Gastrocnemius medialis (tissue), 4 donors: Measurements from ENCODE around the gene GIPC3.

Experiments used
- CTCF ChIP-seq, 5 experiments: fragments of 450-650 bp in 3 of 5; fragments of 200-600 bp in 2 of 5; sonication (generic) in 2 of 5; IDR thresholded peaks in 4 of 5; conservative IDR thresholded peaks in 1 of 5; 1 replicate in 4 of 5; 2 replicates in 1 of 5; pipeline ENCODE4 v1.5.1; 2016 to 2019; ENCODE audit warnings: antibody characterized with exemption in 5 of 5, mild to moderate bottlenecking in 3 of 5, moderate library complexity in 3 of 5
- POLR2A ChIP-seq, 2 donors: fragments of 450-650 bp; IDR thresholded peaks; one replicate each; pipeline ENCODE4 v1.6.1; 2017; ENCODE audit warnings: antibody characterized with exemption in 2 of 2, mild to moderate bottlenecking in 2 of 2, moderate library complexity in 2 of 2

- TF ChIP-seq POLR2A (IDR thresholded peaks at IDR 0.05) (peak; percentile 92 to 94), CTCF (IDR thresholded peaks at IDR 0.05 in 4 of 5, conservative IDR thresholded peaks at IDR 0.05 in 1 of 5) (no peak)
Measured at GRCh38 chr19:3557461-3558248, 27.6 kb upstream of the GIPC3 start, which contains the start of gene MFSD12.
